CMK (cell line): ENCODE data around the gene CPSF6.
"Not testable (repeated sequence)": the region's sequence is repeated elsewhere in the genome, so short reads cannot be mapped to it uniquely, and the experiment has no call there.

Source experiments
- DNase-seq: peaks from one replicate; pipeline ENCODE4 v3.0.0-alpha.2; 2010; ENCODE audit warnings: low read depth

Gene CPSF6

GRCh38 chr12:69262264-69262974, 23.1 kb downstream of the CPSF6 start:
- DNase-seq: no peak

- DNase-seq: no peak
Measured at GRCh38 chr12:69265205-69265604, 25.8 kb downstream of the CPSF6 start.

GRCh38 chr12:69265633-69266032, 26.3 kb downstream of the CPSF6 start:
- not testable (repeated sequence) for DNase-seq

GRCh38 chr12:69266036-69266635, 26.8 kb downstream of the CPSF6 start:
- DNase-seq: no peak

- no peak for DNase-seq
Measured at GRCh38 chr12:69269736-69270135, 30.4 kb downstream of the CPSF6 start.

GRCh38 chr12:69272511-69272910, 33.1 kb downstream of the CPSF6 start:
- no peak for DNase-seq

- no peak for DNase-seq
Measured at GRCh38 chr12:69274861-69275260, 35.5 kb downstream of the CPSF6 start.

- no peak for DNase-seq
Measured at GRCh38 chr12:69275471-69275891, 36.1 kb downstream of the CPSF6 start.

GRCh38 chr12:69278814-69279782, 39.7 kb downstream of the CPSF6 start:
- DNase-seq: no peak

- no peak for DNase-seq
Measured at GRCh38 chr12:69284131-69284530, 44.8 kb downstream of the CPSF6 start.

GRCh38 chr12:69287556-69287955, 48.2 kb downstream of the CPSF6 start:
- no peak for DNase-seq

- peak; percentile 75 for DNase-seq
Measured at GRCh38 chr12:69290545-69291277, 51.3 kb downstream of the CPSF6 start.

GRCh38 chr12:69291278-69291593, 51.9 kb downstream of the CPSF6 start:
- no peak for DNase-seq

GRCh38 chr12:69298133-69298532, 58.8 kb downstream of the CPSF6 start:
- no peak for DNase-seq

GRCh38 chr12:69298947-69299346, 59.6 kb downstream of the CPSF6 start:
- no peak for DNase-seq

- no peak for DNase-seq
Measured at GRCh38 chr12:69304284-69304683, 64.9 kb downstream of the CPSF6 start.

- no peak for DNase-seq
Measured at GRCh38 chr12:69309461-69309860, 70.1 kb downstream of the CPSF6 start.

- DNase-seq: no peak
Measured at GRCh38 chr12:69313209-69313608, 73.8 kb downstream of the CPSF6 start.

- not testable (repeated sequence) for DNase-seq
Measured at GRCh38 chr12:69316784-69317183, 77.4 kb downstream of the CPSF6 start.

- not testable (repeated sequence) for DNase-seq
Measured at GRCh38 chr12:69317233-69317632, 77.9 kb downstream of the CPSF6 start.

- DNase-seq: no peak
Measured at GRCh38 chr12:69318225-69318624, 78.9 kb downstream of the CPSF6 start.

GRCh38 chr12:69321351-69321750, 82.0 kb downstream of the CPSF6 start:
- no peak for DNase-seq
